WI38 (cell line): ENCODE data around the gene CDC23.

Experiments
- H3K4me3 ChIP-seq: 2 replicates; pipeline ENCODE4 v1.5.1; 2011; ENCODE audit warnings: low read depth, mild to moderate bottlenecking, control low read depth, low read length
- TF ChIP-seq, protein P1 (sequence below): IDR thresholded peaks from 2 replicates; pipeline ENCODE4 v1.5.1; 2012; ENCODE audit warnings: low read depth, mild to moderate bottlenecking, control low read depth, low read length

The CDC23 gene

DNA sequence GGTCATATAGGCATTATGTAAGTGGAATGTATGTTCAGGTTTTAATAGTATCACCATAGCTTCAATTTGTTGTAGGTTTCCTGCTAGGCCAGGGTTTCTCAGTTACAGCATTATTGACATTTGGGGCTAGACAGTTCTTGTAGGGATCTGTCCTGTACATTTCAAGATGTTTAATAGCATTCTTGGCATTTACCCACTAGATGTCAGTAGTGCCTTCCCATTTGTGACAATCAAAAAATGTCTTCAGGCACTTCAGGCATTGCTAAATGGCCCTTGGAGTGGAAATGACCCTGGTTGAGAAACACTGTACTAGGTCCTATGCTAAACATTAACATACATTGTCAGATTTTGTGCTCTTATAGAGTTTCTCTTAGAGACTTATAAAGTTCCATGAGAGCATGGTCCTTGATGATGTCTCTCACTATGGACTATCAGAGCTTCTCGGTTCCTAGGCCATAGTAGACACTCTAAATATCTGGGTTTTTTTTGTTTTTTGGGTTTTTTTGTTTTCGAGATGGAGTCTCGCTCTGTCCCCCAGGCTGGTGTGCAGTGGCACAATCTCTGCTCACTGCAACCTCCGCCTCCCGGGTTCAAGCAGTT, 32.8 kb downstream of the CDC23 start:
- TF ChIP-seq, protein P1, sequence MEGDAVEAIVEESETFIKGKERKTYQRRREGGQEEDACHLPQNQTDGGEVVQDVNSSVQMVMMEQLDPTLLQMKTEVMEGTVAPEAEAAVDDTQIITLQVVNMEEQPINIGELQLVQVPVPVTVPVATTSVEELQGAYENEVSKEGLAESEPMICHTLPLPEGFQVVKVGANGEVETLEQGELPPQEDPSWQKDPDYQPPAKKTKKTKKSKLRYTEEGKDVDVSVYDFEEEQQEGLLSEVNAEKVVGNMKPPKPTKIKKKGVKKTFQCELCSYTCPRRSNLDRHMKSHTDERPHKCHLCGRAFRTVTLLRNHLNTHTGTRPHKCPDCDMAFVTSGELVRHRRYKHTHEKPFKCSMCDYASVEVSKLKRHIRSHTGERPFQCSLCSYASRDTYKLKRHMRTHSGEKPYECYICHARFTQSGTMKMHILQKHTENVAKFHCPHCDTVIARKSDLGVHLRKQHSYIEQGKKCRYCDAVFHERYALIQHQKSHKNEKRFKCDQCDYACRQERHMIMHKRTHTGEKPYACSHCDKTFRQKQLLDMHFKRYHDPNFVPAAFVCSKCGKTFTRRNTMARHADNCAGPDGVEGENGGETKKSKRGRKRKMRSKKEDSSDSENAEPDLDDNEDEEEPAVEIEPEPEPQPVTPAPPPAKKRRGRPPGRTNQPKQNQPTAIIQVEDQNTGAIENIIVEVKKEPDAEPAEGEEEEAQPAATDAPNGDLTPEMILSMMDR: peak; percentile 27; the same call in 1 of the 2 replicates
- H3K4me3 ChIP-seq: peak overlapping the region; percentile 87

DNA sequence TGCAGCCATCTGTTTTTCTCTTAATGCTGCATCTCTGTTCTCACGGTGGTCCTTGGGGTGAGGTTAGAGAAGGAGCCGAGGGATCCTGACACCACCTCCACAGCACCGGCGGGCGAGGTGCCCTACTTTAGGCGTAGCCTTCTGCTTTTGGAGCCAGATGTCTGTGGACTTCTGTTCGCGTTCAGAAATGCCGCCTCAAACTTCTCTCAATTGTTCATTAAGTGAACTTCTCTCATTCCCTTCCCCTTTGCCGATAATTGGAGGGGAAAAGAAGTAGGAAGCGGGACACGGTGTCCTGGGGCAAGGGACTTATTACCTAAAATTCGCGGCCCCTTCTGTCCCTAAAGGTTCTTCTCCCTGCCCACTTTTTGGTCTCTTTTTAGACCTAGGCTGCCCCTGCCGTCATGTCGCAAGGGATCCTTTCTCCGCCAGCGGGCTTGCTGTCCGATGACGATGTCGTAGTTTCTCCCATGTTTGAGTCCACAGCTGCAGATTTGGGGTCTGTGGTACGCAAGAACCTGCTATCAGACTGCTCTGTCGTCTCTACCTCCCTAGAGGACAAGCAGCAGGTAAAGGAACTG, 33.8 kb downstream of the CDC23 start:
- H3K4me3 ChIP-seq: peak overlapping the region; percentile 87
- TF ChIP-seq, protein P1: no peak

DNA sequence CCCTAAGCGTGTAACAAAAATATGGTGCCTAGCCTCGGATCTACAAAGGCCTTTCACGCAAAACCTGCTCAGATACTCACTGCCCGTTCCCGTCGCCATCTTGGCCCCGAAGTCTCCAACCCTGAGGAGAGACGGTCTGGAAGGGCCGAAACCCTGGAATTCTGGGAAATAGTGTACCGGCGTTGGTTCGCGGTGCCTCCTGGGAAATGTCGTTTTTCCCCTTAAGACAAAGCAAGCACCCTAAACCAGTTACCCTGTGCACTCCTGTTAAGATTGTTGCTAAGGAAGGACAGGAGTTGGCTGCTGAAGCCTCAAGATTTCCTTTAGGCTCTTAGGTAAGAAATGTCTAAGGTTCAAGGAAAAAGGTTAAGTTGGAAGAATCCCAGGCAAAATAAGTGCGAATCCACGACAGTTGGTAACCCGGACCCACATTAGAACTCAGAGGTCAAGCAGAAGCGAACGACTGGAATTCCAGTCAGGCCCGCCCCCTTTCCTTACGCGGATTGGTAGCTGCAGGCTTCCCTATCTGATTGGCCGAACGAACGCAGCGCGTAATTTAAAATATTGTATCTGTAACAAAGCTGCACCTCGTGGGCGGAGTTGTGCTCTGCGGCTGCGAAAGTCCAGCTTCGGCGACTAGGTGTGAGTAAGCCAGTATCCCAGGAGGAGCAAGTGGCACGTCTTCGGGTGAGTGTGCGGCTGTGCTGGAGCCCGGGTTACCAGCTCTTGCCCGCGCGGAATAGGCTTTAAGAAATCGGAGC, 34.4 kb downstream of the CDC23 start, which contains the start of the genes BRD8 and KIF20A:
Gene BRD8, minus strand, starts transcription at position 115 of the 761 bp plus-strand sequence. Its CDS starts 16 bp downstream, at position 99.
Gene KIF20A, plus strand, starts transcription at position 597 of the 761 bp plus-strand sequence. CDS start 569 bp downstream, outside the sequence.
- peak within 1 kb of the TSS; percentile 87 for H3K4me3 ChIP-seq
- TF ChIP-seq, protein P1: no peak

DNA sequence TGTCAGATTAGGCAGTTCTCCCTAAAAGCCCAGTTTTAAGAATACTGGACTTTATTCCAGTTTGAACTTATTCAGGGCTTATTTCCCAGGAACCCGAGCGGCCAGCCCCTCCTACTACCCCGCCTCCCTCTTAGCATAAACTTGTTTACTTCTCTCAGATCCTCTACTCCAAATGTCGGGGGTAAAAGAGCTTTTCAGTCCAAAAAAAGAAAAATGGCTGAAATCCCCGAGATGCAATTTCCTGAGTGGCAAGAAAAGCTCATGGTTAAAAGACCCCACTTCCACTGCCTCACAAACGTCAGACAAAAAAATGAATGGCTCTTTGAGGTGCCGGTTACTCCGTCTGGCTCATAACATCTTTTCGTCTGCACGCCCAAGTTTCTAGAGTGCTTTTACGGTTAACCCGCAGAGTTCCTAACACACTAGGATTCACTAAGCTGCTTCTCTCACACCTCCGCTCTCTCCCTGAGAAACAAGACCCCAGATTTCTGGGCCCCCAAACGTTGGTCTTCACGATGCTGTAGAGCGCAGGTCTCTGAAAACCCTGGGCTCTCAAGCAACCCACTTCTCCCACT, 35.1 kb downstream of the CDC23 start:
- H3K4me3 ChIP-seq: peak overlapping the region; percentile 87
- TF ChIP-seq, protein P1: no peak

DNA sequence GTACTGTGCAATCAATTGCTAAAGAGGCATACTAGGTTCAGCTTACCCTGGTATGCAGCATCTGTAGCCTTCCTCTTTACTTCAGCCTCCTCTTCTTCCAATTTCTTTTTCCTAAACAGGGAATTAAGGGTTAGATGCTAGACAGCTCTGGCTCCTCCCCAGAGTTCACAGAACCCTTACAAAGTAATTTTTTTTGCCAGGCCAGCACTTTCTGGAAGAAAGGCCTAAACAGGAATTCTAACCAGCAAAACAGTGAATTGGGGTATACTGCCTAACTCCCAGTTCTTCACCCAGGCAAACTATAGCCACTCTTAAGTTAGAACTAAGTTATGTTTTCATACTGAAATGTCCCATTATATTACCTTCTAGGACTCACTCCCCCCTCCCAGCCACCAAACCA, 42.8 kb downstream of the CDC23 start:
- TF ChIP-seq, protein P1: no peak
- H3K4me3 ChIP-seq: no peak overlapping the region

DNA sequence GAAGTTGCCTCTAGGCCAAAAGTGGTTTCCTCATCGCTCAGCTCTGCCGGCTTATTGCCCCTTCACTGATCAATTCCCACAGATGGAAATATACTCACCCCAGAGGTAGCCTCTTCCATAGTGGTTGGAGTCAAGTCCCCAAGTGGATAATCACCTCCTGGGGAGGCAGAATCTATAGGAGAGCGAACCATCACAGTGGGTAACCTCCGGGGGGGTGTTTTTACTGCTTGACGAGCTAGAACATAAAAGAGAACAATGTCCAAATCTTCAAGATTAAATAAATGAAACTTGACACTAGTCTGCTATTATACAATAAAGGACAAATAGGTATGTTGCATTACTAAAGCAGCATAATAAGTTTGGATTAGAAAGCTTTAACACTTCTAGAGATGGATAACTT, 44.0 kb downstream of the CDC23 start:
- TF ChIP-seq, protein P1: no peak

More for the DNA sequence above, 44.0 kb downstream of the CDC23 start:
- H3K4me3 ChIP-seq: no peak overlapping the region
